ENCODE measurements around the gene ZFP37. TPM values are rescaled to one million over a fixed set of nuclear protein-coding genes. Genes with fewer than 3 reads are reported as not detected.

ZFP37 gene
- total RNA-seq, 4 donors from 2014 or later, result 0.53 to 3.3 (median 1.0) TPM

GRCh38 chr9:113057193-113057592, 669 bp upstream of the ZFP37 start:
- peak overlapping the region in 1 of 4 donors; percentile 52 for H3K27ac ChIP-seq
- H3K4me3 ChIP-seq, result peak overlapping the region; percentile 57 to 64 (median 62)
- H3K36me3 ChIP-seq, result no peaks in the 10 kb centered on the region
- no peaks in the 10 kb centered on the region for H3K27me3 ChIP-seq
- no peak for DNase-seq
- H3K9me3 ChIP-seq, result peaks cover 0 to 62% (median 16%) of the 10 kb centered on the region in 4 donors
- TF ChIP-seq CTCF (IDR thresholded peaks at IDR 0.05), result no peak
- TF ChIP-seq POLR2A (IDR thresholded peaks at IDR 0.05), result no peak
- no peaks in the 10 kb centered on the region for H3K4me1 ChIP-seq

GRCh38 chr9:113042884-113043657, 13.5 kb downstream of the ZFP37 start:
- Histone ChIP-seq H3K9me3 (peaks cover 0 to 87% (median 26%) of the 10 kb centered on the region in 4 donors), H3K27ac (no peak overlapping the region), H3K27me3 (no peaks in the 10 kb centered on the region), H3K4me1 (no peaks in the 10 kb centered on the region), H3K36me3 (peaks cover 0 to 41% (median 0%) of the 10 kb centered on the region in 3 donors), H3K4me3 (no peak overlapping the region)
- TF ChIP-seq CTCF (IDR thresholded peaks at IDR 0.05), result no peak
- TF ChIP-seq POLR2A (IDR thresholded peaks at IDR 0.05), result no peak
- no peak for DNase-seq

GRCh38 chr9:113026200-113026599, 30.3 kb downstream of the ZFP37 start:
- no peak overlapping the region for H3K4me3 ChIP-seq
- H3K9me3 ChIP-seq, result peaks cover 0 to 34% (median 3%) of the 10 kb centered on the region in 4 donors
- no peaks in the 10 kb centered on the region for H3K4me1 ChIP-seq
- H3K27me3 ChIP-seq, result no peaks in the 10 kb centered on the region
- no peak for DNase-seq
- no peaks in the 10 kb centered on the region for H3K36me3 ChIP-seq
- no peak for TF ChIP-seq CTCF (IDR thresholded peaks at IDR 0.05)
- no peak for TF ChIP-seq POLR2A (IDR thresholded peaks at IDR 0.05)
- no peak overlapping the region for H3K27ac ChIP-seq

GRCh38 chr9:113018247-113018646, 38.3 kb downstream of the ZFP37 start:
- no peak for DNase-seq
- H3K9me3 ChIP-seq, result peaks cover 0 to 12% (median 0%) of the 10 kb centered on the region in 4 donors
- no peaks in the 10 kb centered on the region for H3K4me1 ChIP-seq
- no peaks in the 10 kb centered on the region for H3K36me3 ChIP-seq
- no peak for TF ChIP-seq CTCF (IDR thresholded peaks at IDR 0.05)
- no peak for TF ChIP-seq POLR2A (IDR thresholded peaks at IDR 0.05)
- H3K4me3 ChIP-seq, result no peak overlapping the region
- H3K27me3 ChIP-seq, result no peaks in the 10 kb centered on the region
- H3K27ac ChIP-seq, result no peak overlapping the region

GRCh38 chr9:113012492-113012891, 44.0 kb downstream of the ZFP37 start:
- Histone ChIP-seq H3K4me3 (peak overlapping the region in 1 of 4 donors; percentile 31), H3K36me3 (no peaks in the 10 kb centered on the region), H3K27me3 (no peaks in the 10 kb centered on the region), H3K9me3 (peaks cover 0 to 6% (median 2%) of the 10 kb centered on the region in 4 donors), H3K27ac (no peak overlapping the region), H3K4me1 (no peaks in the 10 kb centered on the region)
- TF ChIP-seq POLR2A (IDR thresholded peaks at IDR 0.05) (no peak), CTCF (IDR thresholded peaks at IDR 0.05) (no peak)
- no peak for DNase-seq
